Hematopoietic multipotent progenitor cell treated with erythropoietin and hydrocortisone succinate and interleukin-3 and kit ligand, for 15 days (in vitro differentiated cells): Measurements from ENCODE around the gene CCNI.

Source experiments
- DNase-seq: peaks from one replicate; pipeline ENCODE4 v3.0.0-alpha.2; 2015; ENCODE audit warnings: low spot score

Gene CCNI

GRCh38 chr4:77002321-77003107 is 73.3 kb downstream of the CCNI start:
- no peak for DNase-seq

- DNase-seq: no peak
Measured at GRCh38 chr4:77001907-77002306, 73.9 kb downstream of the CCNI start.

- DNase-seq: no peak
Measured at GRCh38 chr4:76998251-76998901, 77.4 kb downstream of the CCNI start.

DNA sequence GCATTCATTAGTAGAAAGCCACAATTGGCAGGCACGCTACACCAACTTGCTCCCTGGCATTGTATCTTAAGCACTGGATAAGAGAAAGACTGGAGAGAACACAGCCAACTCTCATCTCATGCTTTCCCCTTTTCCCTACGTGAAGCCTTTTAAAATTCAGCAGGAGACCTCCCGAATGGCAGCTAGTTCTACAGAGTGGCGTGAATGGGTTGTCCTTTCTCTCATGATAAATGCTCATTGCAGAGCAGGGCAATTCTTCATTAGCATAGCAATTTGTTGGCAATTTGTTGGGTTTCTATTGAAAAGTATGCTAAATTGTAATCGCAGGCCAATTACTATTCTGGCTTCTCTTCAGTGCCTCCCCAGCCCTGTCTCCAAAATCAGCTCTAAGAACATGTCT is 78.3 kb downstream of the CCNI start:
- no peak for DNase-seq
